GM18868 (cell line): ENCODE results near the gene RFTN1.

Experiments used
- ATAC-seq: cut with Tn5 transposase; IDR thresholded peaks from one replicate; pipeline ENCODE4 v1.9.1; 2021; ENCODE audit warnings: mild to moderate bottlenecking, moderate library complexity; ENCODE audit not compliant: unreplicated experiment

The RFTN1 gene

DNA sequence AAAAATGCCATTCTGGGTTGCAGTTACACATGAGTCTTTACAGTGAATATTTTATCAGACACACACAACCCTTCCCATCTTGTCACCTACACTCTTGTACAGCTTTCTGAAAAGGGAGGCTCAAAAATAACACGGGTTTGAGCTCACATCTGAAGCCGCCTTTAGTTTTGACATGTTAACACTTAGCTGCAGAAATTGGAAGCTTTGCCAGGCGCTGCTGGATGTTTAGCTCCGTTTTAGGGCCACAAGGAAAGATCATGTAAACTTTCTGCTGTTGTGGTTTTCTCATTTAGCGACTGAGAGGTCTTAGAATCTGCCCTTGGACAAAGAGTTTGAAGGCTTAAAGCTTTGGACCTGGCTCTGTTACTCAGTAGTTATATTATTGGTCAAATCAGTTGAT is 128.3 kb downstream of the RFTN1 start:
- no peak for ATAC-seq

DNA sequence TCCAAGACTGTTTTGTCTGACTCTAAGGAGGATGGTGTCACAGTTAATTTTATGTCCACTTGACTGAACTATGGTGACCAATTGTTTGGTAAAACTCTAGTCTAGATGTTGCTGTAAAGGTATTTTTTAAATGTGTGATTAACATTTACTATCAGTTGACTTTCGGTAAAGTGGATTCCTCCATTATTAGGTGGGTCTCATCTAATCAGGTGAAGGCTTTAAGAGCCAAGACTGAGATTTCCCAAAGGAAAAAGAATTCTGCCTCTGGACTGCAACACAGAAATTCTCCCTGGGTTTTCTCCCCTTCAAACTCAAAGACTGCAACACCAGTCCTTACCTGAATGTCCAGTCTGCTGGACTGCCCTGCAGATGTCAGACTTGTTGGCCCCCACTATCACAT is 129.6 kb downstream of the RFTN1 start:
- no peak for ATAC-seq

DNA sequence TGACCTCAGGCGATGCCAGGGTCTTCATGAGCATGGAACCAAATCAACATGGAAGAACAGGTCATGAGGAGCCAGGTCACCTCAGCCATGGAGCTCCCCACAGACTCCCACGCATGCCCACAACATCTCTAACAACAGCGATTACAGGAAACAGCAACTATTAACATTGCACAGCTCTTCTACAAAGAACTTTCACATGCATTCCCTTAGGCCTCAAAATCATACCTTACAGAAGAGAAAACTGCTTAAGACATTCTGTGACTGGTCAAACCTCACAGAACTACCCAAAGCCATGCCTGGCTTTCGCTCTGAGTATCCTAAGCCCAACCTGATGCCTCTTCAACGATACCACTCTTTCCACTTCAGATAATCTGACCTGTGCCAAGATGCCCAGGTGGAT is 130.7 kb downstream of the RFTN1 start:
- peak; percentile 49 for ATAC-seq

DNA sequence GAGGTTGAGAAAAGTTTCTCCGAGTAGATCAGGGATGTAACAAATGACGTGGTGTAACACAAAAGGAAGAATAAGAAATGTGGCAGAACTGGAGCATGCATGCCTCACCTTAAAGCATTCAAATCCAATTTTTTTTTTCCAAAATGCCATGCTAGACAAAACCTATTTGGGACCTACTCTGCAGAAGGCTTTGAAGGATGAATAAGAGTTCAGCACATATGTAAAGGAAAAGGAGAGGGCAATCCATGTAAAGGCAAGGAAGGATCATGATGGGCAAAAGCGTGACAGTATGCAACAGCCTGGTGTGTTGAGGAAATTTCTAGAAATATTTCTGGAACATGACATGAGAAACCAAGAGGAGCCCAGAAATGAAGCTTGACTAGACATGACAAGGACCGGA is 132.1 kb downstream of the RFTN1 start:
- no peak for ATAC-seq

DNA sequence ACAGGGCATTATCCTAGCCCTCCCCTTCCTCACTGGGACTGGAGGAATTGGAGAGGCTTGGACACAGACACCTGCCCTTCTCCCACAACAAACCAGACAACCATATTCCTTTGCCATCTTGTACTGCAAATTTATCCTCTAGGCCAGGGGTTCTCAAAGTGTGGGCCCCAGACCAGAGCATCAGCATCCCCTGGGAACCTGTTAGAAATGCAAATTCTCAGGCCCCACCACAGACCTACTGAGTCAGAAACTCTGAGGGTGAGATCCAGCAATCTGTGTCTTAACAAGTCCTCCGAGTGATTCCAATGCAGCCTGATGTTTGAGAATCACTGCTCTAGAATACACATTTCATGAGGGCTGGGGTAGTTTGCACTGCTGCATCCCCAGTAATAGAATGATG is 133.1 kb downstream of the RFTN1 start:
- ATAC-seq = no peak

DNA sequence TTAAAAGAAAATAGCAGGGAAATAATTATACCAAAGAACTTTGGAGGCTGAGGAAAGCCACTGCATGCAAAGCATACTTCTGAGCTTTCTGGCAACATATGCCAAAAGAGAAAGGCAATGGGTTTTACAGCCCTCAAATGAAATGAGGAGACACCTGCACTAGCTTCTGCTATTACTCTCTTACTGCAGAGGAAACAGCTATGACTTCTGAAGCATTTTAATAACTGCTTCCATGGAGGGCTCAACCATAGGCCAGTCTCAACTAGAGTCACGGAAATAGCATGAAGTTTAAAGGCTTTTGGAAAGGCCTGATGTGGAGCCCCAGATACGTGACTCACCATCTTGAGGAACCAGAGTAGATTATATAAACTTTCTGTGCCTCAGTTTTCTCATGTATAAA is 133.7 kb downstream of the RFTN1 start:
- no peak for ATAC-seq

DNA sequence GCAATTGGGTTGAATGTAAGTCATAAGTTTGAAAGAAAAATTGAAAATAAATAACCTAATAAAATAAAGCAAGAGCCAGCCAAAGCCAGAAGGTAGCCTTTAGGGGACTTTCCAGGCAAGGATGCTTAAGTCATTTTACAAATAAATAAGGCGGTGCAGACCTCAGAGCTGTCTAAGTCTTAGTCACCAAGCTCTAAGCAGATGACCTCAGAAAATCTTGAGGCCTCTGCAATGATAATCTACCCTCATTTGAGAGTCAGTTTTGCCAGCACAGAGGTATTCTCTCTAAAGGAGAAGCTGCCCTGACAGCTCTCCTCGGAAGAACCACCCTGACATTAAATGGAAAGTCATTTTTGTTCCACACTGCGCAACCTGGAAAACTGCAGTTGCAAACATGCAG is 134.6 kb downstream of the RFTN1 start:
- ATAC-seq = peak; percentile 60

DNA sequence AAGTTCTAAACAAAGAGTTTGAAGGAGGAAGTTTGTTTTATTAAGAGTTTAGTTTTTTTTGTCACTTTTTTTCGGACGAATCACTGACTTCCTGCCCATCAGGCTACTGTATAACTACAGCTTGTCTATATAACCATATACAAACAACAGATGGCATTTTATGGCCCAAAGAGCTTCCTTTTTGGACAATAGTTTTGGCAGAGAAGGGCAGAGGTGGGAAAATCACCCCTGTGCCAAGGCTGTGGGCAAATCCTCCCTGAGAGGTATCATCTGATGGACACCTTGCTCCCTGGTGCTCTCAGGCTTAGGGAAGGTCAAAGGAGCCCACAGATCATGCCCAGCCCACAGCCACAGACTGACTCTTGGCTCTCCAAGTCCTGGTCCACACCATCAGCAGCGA is 135.1 kb downstream of the RFTN1 start:
- no peak for ATAC-seq

DNA sequence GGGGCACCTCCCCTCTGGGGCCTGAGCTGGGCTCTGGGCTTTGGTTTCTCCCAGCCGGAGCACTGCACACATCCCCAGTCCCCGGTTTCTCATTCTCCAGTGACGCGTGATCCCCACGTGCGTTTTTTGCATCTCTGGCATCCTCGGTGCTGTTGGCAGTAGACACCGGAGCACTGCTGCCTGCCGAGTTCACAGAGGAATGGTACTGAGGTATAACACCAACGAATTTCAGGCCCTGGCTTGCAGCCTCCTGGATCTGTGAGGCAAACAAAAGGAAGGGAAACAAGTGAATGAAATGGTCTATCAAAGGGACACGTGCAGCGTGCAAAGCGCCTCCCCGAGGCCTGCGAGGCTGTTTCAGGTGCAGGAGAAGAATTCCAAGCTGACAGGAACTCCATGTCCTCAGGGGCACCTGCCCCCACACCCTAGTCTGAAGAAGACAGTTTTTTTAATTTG is 135.6 kb downstream of the RFTN1 start:
- no peak for ATAC-seq

DNA sequence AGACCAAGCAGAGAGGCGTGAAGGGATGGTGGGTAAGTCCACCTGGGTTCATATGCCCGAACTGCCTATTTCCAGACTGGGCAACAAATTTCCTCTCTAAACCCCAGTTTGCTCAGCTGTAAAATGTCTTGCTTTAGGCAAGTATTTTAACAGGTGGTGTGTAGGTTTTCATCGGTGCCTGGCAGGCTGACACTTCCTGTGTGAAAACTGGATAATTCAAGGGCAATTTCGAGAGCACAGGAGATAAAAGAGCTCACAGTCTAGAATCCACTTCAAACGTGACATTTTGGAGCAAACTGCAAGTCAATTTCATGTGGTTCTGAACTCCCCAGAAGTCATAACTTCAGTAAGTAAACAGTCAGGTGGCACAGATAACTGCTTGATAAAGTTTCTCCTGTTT is 136.3 kb downstream of the RFTN1 start:
- peak; percentile 2 for ATAC-seq

DNA sequence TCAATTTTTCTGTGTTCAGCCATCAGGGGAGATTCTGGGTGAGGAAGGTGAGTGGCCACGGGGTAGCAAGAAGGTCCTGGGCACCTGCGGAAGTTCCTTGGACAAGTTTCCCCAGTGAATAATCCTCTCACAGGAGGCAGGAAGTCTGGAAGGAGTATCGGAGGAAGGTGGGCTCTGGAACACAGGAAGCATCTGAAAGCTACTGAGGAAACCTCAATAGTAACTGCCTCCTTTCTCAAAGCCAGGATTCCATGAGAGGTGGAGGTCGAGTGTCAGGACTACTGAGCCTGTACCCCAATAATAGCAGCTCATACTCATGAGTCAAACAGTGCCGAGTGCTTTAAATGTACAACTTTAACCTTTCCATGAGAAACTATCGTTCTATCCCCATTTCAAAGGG is 137.6 kb downstream of the RFTN1 start:
- ATAC-seq = no peak

DNA sequence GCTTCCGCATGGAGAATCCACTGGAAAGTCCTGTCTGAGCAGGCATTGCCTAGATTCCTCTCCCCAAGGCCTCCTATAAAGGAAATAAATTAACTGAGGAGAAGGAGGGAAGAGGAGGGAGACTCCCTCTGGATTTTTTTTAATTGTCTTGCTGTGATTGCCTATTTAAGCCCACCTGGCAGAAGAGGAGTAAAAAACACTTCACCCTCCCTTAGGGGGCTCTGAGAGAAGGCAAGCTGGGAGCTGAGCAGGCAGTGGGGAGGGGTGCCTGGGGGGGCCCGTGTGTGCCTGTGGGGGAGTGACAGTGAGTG is 138.6 kb downstream of the RFTN1 start:
- ATAC-seq = no peak

DNA sequence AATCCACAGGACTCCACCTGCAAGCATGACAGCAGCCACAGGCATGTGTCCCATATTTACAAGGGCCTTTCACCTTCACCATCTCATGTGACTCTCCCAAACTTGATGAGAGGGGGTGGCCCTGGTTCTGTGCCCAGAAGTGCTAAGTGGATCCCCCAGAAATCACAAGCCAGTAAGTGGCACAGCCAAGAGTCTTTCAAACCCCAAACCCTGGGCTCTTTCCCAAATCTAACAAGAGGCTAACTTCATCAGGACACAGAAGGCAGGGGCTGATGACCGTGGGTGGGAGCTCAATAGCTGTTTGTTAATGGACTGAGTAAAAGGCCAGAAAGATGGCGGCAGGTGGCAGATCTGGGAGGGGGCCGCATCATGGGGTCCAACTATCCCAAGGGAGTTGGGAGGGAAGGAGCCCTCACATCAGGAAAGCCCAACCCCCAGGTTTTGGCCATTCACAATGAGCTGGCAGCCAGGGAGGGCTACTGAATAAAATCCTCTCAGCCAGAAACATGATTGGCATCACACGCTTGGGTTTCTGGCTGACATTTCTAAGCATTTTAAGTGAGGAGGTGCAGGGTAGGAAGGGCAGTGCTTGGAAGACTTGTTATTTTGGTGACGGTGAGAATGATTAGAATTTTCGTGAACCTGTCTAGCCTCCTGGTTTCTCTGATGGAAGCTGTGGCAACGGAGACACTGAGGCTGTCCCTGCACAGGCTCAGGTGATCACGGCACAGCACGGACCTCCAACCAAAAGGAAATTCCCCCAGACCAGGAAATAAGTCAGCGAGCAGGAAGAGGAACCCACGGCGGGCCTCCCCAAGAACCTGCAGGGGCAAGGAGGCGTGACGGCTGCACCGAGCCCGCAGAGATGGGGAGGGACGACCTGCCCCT is 139.2 kb downstream of the RFTN1 start:
- peak; percentile 29 for ATAC-seq

DNA sequence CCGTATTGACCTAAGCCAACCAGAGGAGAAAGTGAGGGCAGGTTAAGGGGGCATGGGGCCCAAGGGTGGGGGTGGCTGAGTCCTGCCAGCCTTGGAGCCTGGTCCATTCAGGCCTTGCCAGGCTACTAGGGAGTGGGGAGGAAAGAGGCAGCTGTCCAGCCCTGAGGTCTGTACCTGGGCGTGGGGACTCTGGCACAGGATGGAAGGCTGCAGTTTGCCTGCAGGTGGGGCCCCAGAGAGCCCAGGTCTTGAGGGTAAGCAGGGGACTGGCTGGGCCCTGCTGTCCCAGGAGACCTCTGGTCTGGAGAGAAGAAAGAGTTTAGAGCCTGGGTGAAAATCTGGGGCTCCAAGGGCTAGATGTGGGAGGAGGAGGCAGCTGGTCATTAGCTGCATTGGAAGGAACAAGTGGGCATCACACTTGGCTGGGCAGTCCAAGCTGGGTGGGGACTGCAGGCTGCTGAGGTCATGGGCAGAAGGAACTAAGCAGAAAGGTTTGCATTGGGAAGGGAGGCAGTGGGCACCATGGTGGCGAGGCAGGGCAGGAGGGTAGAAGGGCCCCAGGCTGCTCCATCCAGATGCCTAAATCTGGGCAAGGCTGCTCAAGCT is 140.1 kb downstream of the RFTN1 start:
- no peak for ATAC-seq

DNA sequence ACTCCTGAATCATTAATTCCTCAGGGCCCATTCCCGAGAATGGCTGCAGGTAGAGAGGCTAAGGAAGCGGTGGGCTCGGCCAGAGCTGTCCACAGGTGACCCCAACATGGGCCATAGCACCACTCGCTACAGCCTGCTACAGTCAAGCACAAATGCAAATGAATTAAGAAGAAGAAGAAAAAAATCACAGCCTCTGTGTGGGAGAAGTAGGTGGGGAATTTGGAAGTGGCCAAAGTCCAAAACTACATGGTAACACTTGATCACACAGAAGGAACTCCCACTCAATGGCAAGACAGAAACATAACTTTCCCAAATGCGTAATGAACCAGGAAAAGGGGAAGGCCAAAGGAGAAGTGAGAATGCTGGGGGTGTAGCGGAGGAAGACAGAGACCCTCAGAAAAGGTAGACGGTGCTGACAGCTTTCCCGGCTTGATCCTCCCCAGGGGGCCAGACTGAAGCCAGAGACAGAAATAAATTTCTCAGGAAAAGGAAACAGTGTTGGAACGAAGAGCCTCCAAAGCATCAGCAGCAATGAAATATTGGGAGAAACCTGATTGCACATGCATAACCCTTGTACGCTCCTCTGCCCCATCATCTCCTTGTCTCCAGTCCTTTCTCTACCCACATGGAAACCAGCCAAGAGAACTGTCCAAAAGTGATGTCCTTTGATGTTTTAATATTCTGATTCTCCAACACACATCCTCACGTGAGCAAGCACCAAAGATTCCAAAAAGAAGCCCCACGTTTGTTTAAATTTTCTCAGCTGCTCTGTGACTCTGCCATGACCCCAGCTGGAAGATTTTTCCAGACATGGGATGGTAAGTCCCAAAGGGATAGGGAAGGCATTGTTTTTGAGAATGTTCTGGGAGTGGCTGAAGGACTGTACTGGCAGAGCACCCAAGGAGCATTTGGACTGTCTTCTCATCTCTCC is 140.9 kb downstream of the RFTN1 start:
- ATAC-seq = peak; percentile 13

DNA sequence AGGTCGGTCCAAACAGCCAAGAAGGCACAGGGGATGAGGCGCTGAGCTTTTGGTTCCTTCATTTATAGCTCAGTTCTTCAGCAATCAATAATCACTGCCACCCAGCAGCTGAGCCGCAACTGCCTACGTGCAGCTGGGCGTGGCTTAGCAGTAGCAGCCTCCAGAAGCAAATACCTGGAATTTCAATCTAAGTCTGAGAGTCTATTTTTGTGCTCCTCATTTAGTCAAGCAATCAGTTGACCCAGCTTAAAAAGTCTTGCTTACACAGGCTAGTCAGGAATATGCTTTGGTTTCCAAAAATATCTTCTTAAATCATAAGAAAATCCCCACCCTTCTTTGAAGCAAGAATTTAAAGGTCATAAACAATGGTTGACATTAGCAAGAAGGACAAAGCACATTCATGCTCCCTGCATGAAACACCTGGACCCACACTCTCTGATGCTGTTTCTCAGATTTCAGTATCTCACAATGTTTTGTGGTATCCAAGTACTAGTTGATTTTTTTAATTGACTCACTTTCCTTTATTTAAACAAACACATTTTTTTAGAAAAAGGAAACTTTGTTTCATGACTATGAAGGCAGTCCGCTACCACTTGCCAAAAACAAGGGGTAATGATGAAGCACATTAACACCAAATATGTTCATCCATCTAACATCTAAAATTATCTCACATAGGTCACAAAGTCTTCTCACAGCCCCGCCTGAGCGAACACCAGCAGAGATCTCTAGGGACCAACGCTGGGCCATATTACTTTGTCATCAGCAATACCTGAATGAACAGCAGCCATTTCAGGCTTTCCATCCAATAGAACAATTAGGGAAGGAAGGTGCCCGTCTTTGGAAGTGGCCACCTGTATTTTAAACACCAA is 142.4 kb downstream of the RFTN1 start:
- ATAC-seq = peak; percentile 49

DNA sequence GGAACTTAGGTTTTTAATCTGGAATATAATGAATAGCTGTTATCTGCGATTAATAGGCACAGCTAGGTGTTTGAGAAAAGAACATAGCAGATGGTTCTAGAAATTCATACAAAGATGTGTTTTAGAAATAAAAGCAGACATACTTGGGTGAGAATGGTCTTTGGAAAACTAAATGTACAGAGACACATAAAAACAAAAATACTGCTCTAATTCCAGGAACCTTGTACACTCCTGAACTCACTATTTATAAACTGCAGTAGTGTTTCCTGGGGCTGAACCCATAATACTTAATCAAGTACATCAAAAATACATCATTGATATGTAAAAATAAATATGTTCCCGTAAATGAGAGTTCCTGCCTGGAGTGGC is 143.0 kb downstream of the RFTN1 start:
- no peak for ATAC-seq

DNA sequence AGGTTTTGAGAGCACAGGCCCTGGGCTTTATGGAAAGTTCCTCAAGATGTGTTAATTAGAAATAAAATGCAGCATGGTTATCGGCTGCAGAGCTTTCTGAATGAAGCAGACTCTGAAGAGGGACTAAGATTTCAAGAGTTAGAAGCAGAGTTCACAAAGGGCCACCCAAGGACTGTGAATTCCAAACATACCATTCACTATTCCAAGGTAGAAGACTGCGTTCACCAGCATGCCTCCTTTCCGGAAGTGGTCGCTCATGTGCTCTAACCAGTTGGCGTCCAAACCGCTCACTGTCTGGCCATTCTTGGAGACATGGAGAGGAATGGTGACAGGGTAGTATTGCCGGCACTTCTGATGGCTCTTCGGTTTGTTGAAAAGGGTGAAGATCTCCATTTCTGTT is 143.6 kb downstream of the RFTN1 start:
- ATAC-seq = no peak

DNA sequence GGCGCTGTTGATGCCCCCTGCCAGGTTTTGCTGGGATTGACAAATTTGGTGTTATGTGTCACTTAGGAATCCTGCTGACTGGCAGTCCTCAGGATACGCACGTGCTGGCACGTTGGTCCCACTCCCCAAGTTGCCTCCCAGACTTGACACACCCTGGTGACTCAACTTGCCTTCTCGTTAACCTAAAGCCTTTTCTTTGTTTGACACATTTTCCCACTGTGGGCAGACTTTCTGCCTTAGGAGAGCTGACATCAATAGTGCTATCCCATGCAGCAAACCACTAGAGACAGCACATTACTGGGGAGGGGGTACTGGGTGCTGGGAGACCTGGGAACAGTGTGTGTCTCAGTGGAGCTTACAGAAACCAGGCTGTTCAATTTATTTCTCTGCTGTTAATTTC is 144.2 kb downstream of the RFTN1 start:
- no peak for ATAC-seq

DNA sequence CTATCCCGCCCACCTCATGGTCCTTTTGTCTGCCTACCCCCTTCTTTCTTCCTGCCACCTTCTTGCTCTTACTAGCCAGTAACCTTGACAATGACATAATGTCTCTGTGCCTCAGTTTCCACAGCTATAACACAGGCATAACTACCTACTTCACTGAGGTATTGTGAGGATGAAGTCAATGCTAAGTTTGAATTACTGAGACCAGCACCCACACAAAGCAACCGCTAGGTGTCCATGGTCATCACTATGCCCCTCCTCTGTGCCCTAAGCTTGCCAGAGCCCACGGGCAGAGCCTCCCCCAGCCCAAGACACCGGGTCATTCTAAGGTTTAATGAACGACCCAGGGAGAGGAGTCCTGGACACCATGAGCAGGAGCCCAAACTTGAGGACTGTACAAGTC is 146.9 kb downstream of the RFTN1 start:
- no peak for ATAC-seq
